Effector memory CD8-positive, alpha-beta T cell (primary cell): Measurements from ENCODE around the gene PTPRE.

Experiments
- ATAC-seq: fragments of 150-1000 bp; cut with Tn5 transposase; replicated peaks from 2 replicates; pipeline ENCODE4 v1.10.0; 2021; ENCODE audit warnings: mild to moderate bottlenecking, moderate library complexity
- DNase-seq, 3 experiments: peaks; one replicate each; pipeline ENCODE4 v3.0.0; 2021
- H3K27ac Mint-ChIP-seq, 2 donors: one replicate each; pipeline ENCODE4 v1.8.0; 2022; ENCODE audit warnings: mild to moderate bottlenecking in 2 of 2, mixed read lengths in 2 of 2, moderate library complexity in 2 of 2
- H3K27me3 Mint-ChIP-seq, 2 donors: one replicate each; pipeline ENCODE4 v1.8.0; 2022; ENCODE audit warnings: mixed read lengths in 2 of 2
- H3K36me3 Mint-ChIP-seq: one replicate; pipeline ENCODE4 v1.8.0; 2022; ENCODE audit warnings: mild to moderate bottlenecking, moderate library complexity, mixed read lengths; ENCODE audit not compliant: insufficient read depth
- H3K4me1 Mint-ChIP-seq, 2 donors: one replicate each; pipeline ENCODE4 v1.8.0; 2022; ENCODE audit warnings: low read depth in 2 of 2, mixed read lengths in 2 of 2
- H3K4me3 Mint-ChIP-seq, 2 donors: one replicate each; pipeline ENCODE4 v1.8.0; 2022; ENCODE audit warnings: mild to moderate bottlenecking in 2 of 2, mixed read lengths in 2 of 2, moderate library complexity in 2 of 2
- H3K9me3 Mint-ChIP-seq, 2 donors: one replicate each; pipeline ENCODE4 v1.8.0; 2022; ENCODE audit warnings: mixed read lengths in 2 of 2

The PTPRE gene

GRCh38 chr10:127945948-127946711 is 39.2 kb downstream of the PTPRE start:
- Mint-ChIP-seq H3K27me3 (peaks cover 13 to 17% of the 10 kb centered on the region in 2 donors), H3K36me3 (no peaks in the 10 kb centered on the region), H3K9me3 (no peaks in the 10 kb centered on the region), H3K4me1 (peaks cover 4 to 11% of the 10 kb centered on the region in 2 donors), H3K4me3 (no peak overlapping the region), H3K27ac (peak overlapping the region in 1 of 2 donors; percentile 11)
- ATAC-seq (no peak), DNase-seq (no peak)

DNA sequence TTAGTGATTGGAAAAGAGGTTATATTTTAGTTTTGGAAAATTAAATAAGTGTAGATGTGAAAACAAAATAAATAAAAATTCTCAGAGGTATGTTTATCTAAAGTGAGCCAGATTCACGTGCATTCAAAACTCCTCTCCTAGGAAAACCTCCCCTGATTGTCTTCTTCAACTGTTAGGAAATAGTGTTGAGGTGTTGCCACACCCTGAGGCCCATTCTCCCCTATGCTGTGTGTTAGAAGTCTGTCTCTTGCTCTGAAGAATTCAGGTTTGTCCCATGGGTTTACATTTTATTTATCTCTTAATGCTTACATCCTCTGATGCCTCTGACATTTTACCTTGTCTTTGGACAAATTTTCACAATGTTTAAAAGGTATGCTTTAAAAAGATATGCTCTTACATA is 40.3 kb downstream of the PTPRE start:
- Mint-ChIP-seq H3K36me3 (no peaks in the 10 kb centered on the region), H3K4me1 (peaks cover 4 to 11% of the 10 kb centered on the region in 2 donors), H3K27ac (no peak overlapping the region), H3K4me3 (no peak overlapping the region), H3K9me3 (no peaks in the 10 kb centered on the region), H3K27me3 (peaks cover 8 to 10% of the 10 kb centered on the region in 2 donors)
- DNase-seq (no peak), ATAC-seq (no peak)

DNA sequence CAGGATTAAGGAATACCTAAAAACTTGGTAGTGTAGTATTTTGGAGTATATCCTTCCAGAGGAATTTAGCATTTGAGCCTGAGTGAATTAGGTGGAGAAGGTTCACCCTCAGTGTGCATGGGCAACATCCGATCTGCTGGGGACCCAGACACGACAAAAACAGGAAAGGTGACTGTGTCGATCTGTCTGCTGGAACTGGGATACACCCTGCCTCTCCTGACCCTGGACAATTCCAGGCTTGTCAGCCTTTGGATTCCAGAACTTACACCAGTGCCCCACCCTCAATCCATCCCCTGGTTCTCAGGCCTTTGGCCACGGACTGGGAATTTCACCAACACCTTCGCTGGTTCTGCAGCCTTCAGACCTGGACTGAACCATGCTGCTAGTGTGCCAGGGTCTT is 41.9 kb downstream of the PTPRE start:
- ATAC-seq, result no peak
- no peak overlapping the region for H3K27ac Mint-ChIP-seq
- peaks cover 4 to 11% of the 10 kb centered on the region in 2 donors for H3K4me1 Mint-ChIP-seq
- H3K4me3 Mint-ChIP-seq, result no peak overlapping the region
- H3K36me3 Mint-ChIP-seq, result no peaks in the 10 kb centered on the region
- H3K27me3 Mint-ChIP-seq, result peaks cover 10 to 11% of the 10 kb centered on the region in 2 donors
- no peak for DNase-seq
- no peaks in the 10 kb centered on the region for H3K9me3 Mint-ChIP-seq

DNA sequence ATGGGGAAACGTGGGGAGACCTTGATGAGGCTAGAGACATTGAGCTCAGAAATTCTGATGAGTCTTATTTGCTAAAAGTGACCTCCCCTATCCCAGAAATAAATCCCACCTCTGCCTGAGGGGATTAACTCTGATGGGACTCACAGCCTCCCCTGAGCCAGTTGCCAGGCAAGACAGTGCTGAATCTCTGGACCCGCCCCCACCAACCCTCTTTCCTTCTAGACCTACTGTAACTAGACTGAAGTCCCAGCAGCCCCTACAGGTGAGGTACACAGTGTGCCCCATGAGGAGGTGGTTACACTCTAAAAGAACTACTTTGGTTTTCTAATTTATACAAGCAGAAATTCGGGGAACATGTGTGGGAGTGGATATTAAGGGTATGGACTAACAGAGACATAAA is 42.9 kb downstream of the PTPRE start:
- Mint-ChIP-seq H3K27ac (no peak overlapping the region), H3K36me3 (no peaks in the 10 kb centered on the region), H3K9me3 (no peaks in the 10 kb centered on the region), H3K4me1 (peaks cover 4 to 11% of the 10 kb centered on the region in 2 donors), H3K4me3 (no peak overlapping the region), H3K27me3 (peaks cover 10 to 13% of the 10 kb centered on the region in 2 donors)
- DNase-seq (no peak), ATAC-seq (no peak)

- no peaks in the 10 kb centered on the region for H3K9me3 Mint-ChIP-seq
- peaks cover 2 to 4% of the 10 kb centered on the region in 2 donors for H3K4me1 Mint-ChIP-seq
- ATAC-seq, result no peak
- H3K4me3 Mint-ChIP-seq, result no peak overlapping the region
- H3K27ac Mint-ChIP-seq, result no peak overlapping the region
- peaks cover 10 to 19% of the 10 kb centered on the region in 2 donors for H3K27me3 Mint-ChIP-seq
- DNase-seq, result no peak
- no peaks in the 10 kb centered on the region for H3K36me3 Mint-ChIP-seq
Observed at GRCh38 chr10:127951861-127952574, 45.1 kb downstream of the PTPRE start.

GRCh38 chr10:127952575-127952869 is 45.6 kb downstream of the PTPRE start:
- ATAC-seq (no peak), DNase-seq (no peak)
- Mint-ChIP-seq H3K4me3 (no peak overlapping the region), H3K36me3 (peaks cover 1% of the 10 kb centered on the region), H3K9me3 (no peaks in the 10 kb centered on the region), H3K27me3 (peaks cover 10 to 19% of the 10 kb centered on the region in 2 donors), H3K4me1 (peaks cover 2 to 4% of the 10 kb centered on the region in 2 donors), H3K27ac (no peak overlapping the region)

- H3K27me3 Mint-ChIP-seq, result peaks cover 10 to 19% of the 10 kb centered on the region in 2 donors
- peaks cover 2% of the 10 kb centered on the region for H3K36me3 Mint-ChIP-seq
- no peak overlapping the region for H3K4me3 Mint-ChIP-seq
- peaks cover 2 to 4% of the 10 kb centered on the region in 2 donors for H3K4me1 Mint-ChIP-seq
- DNase-seq (no peak), ATAC-seq (no peak)
- no peaks in the 10 kb centered on the region for H3K9me3 Mint-ChIP-seq
- no peak overlapping the region for H3K27ac Mint-ChIP-seq
Observed at GRCh38 chr10:127952918-127953317, 46.0 kb downstream of the PTPRE start.

DNA sequence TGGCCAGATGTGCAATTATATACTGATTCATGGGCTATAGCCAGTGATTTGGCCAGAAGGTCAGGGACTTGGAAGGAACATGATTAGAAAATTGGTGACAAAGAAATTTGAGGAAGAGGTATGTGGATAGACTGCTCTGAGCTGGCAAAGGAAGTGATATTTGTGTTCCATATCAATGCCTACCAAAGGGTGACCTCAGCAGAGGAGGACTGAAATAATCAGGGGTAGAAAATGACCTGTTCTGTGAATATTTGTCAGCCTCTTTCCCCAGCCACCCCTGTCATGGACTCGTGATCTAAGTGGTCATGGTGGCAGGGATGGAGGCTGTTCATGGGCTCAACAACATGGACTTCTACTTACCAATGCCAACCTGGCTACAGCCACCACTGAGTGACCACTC is 47.0 kb downstream of the PTPRE start:
- Mint-ChIP-seq H3K36me3 (peaks cover 2% of the 10 kb centered on the region), H3K27ac (no peak overlapping the region), H3K4me1 (peaks cover 2 to 4% of the 10 kb centered on the region in 2 donors), H3K9me3 (no peaks in the 10 kb centered on the region), H3K27me3 (peaks cover 10 to 19% of the 10 kb centered on the region in 2 donors), H3K4me3 (no peak overlapping the region)
- ATAC-seq (no peak), DNase-seq (no peak)

GRCh38 chr10:127959428-127959827 is 52.5 kb downstream of the PTPRE start:
- peaks cover 16 to 28% of the 10 kb centered on the region in 2 donors for H3K27me3 Mint-ChIP-seq

DNA sequence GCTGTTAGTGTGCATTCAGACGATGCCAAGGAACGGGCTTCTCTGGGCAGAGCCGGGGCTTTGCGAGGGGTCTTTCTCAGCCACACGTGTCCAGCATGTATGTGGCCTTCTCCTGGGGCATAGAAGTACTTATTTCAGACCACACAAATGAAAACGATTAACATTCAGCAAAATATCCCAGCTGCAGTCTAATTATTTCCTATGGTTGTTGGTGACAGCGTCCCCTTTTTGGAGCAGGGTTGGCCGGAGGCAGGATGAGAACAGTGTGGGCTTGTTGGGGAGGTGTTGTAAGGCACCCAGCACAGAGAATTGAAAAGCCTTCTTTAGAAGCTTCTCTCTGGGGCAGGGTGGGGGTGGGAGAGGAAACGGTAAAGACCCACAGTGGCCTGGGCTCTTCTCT is 54.2 kb downstream of the PTPRE start:
- no peak for DNase-seq
- H3K27ac Mint-ChIP-seq, result no peak overlapping the region
- H3K4me1 Mint-ChIP-seq, result no peaks in the 10 kb centered on the region
- H3K9me3 Mint-ChIP-seq, result no peaks in the 10 kb centered on the region
- H3K36me3 Mint-ChIP-seq, result peaks cover 2% of the 10 kb centered on the region
- H3K27me3 Mint-ChIP-seq, result peaks cover 16 to 28% of the 10 kb centered on the region in 2 donors
- no peak overlapping the region for H3K4me3 Mint-ChIP-seq
- no peak for ATAC-seq

More at GRCh38 chr10:127959428-127959827, 52.5 kb downstream of the PTPRE start:
- peaks cover 2% of the 10 kb centered on the region for H3K36me3 Mint-ChIP-seq
- no peak overlapping the region for H3K27ac Mint-ChIP-seq
- no peaks in the 10 kb centered on the region for H3K9me3 Mint-ChIP-seq
- peaks cover 2 to 4% of the 10 kb centered on the region in 2 donors for H3K4me1 Mint-ChIP-seq
- DNase-seq (no peak), ATAC-seq (no peak)
- no peak overlapping the region for H3K4me3 Mint-ChIP-seq

DNA sequence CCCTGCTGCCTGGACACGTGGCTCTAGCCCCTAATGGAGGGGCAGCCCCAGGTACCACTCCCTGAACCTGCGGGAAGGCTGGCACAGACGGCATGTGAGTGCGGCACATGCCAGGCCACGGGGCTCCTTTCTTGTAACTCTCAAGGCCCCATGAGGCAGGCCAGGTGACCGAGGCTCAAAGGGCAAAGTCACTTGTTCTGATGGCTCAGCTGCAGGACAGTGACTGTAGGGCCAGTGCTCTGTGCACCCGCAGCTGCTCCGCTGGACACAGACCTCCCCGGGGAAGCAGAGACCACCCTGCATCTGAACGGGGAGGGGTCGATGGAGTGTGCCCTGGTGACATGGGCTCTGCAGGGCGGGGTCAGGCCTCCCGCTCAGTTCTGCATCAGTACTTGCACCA is 55.3 kb downstream of the PTPRE start:
- Mint-ChIP-seq H3K4me3 (no peak overlapping the region), H3K36me3 (peaks cover 2% of the 10 kb centered on the region), H3K27ac (no peak overlapping the region), H3K27me3 (peaks cover 10 to 28% of the 10 kb centered on the region in 2 donors), H3K4me1 (no peaks in the 10 kb centered on the region), H3K9me3 (no peaks in the 10 kb centered on the region)
- DNase-seq (no peak), ATAC-seq (no peak)

- Mint-ChIP-seq H3K36me3 (no peaks in the 10 kb centered on the region), H3K9me3 (no peaks in the 10 kb centered on the region), H3K4me3 (no peak overlapping the region), H3K27me3 (peaks cover 10 to 28% of the 10 kb centered on the region in 2 donors), H3K4me1 (peaks cover 0 to 2% of the 10 kb centered on the region in 2 donors), H3K27ac (no peak overlapping the region)
- DNase-seq, result no peak
- ATAC-seq, result no peak
Observed at GRCh38 chr10:127963136-127963535, 56.2 kb downstream of the PTPRE start.

DNA sequence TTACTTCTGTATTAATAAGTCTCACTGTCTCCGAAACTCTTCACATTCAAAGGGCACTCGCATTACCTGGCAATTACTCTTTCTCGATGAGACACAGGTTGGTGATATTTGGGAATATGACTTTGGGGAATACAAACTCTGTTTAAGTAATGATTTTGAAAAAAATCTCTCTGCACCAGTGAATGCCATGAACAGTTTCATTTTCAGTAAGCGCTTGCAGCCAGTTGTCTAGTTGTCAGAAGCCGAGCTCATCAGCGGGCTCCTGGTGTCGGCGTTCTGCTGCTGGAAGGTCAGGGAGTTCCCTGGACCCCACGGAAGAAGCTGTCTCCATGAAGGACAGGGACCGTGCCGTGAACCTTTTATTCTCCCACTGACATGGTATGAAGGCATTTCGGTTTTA is 57.7 kb downstream of the PTPRE start:
- H3K4me3 Mint-ChIP-seq, result no peak overlapping the region
- H3K27me3 Mint-ChIP-seq, result peaks cover 10 to 25% of the 10 kb centered on the region in 2 donors
- H3K4me1 Mint-ChIP-seq, result peaks cover 0 to 2% of the 10 kb centered on the region in 2 donors
- no peak for ATAC-seq
- H3K27ac Mint-ChIP-seq, result no peak overlapping the region
- H3K9me3 Mint-ChIP-seq, result no peaks in the 10 kb centered on the region
- no peak for DNase-seq
- no peaks in the 10 kb centered on the region for H3K36me3 Mint-ChIP-seq

- H3K9me3 Mint-ChIP-seq, result no peaks in the 10 kb centered on the region
- peaks cover 7 to 15% of the 10 kb centered on the region in 2 donors for H3K27me3 Mint-ChIP-seq
- H3K27ac Mint-ChIP-seq, result no peak overlapping the region
- ATAC-seq, result no peak
- H3K36me3 Mint-ChIP-seq, result no peaks in the 10 kb centered on the region
- peaks cover 0 to 2% of the 10 kb centered on the region in 2 donors for H3K4me1 Mint-ChIP-seq
- H3K4me3 Mint-ChIP-seq, result no peak overlapping the region
- DNase-seq, result no peak
Observed at GRCh38 chr10:127966875-127967274, 60.0 kb downstream of the PTPRE start.
